Brain microvascular endothelial cell (primary cell): Measurements from ENCODE around the gene FGF18.
"Not testable (repeated sequence)": the region's sequence is repeated elsewhere in the genome, so short reads cannot be mapped to it uniquely, and the experiment has no call there.

Experiments used
- DNase-seq: peaks from one replicate; pipeline ENCODE4 v3.0.0-alpha.2; 2020
- H3K27ac ChIP-seq: fragments of 250-450 bp; sonication (Bioruptor Pico); 2 replicates; pipeline ENCODE4 v1.5.1; 2020; ENCODE audit warnings: mild to moderate bottlenecking, moderate library complexity
- H3K27me3 ChIP-seq: fragments of 250-450 bp; sonication (Bioruptor Pico); replicated peaks from 2 replicates; pipeline ENCODE4 v1.5.1; 2020; ENCODE audit warnings: mild to moderate bottlenecking
- H3K36me3 ChIP-seq: fragments of 250-450 bp; sonication (Bioruptor Pico); replicated peaks from 2 replicates; pipeline ENCODE4 v1.5.1; 2020; ENCODE audit warnings: mild to moderate bottlenecking
- H3K4me3 ChIP-seq: 2 replicates; pipeline ENCODE4 v1.5.1; 2011; ENCODE audit warnings: low read depth, mild to moderate bottlenecking, control low read depth, low read length, moderate library complexity
- CTCF ChIP-seq: IDR thresholded peaks from 2 replicates; pipeline ENCODE4 v1.5.1; 2011; ENCODE audit warnings: low read depth, mild to moderate bottlenecking, moderate library complexity, low read length, control low read depth, inconsistent platforms; ENCODE audit errors: missing control alignments
- in situ Hi-C: cut with HindIII; loops from 2 replicates; pipeline ENCODE4 v1.10.0; 2017; ENCODE audit warnings: low sequenced_read_pairs, low pct_ligation_motif_present

FGF18 gene

GRCh38 chr5:171390883-171391677 is 28.4 kb upstream of the FGF18 start:
- peak overlapping the region; percentile 98 for H3K4me3 ChIP-seq
- no peak for DNase-seq
- TF ChIP-seq CTCF: no peak
- in situ Hi-C loops: no loop called here
- no peak overlapping the region for H3K27ac ChIP-seq
- no peaks in the 10 kb centered on the region for H3K27me3 ChIP-seq
- peaks cover 57% of the 10 kb centered on the region for H3K36me3 ChIP-seq

GRCh38 chr5:171391996-171392577 is 27.4 kb upstream of the FGF18 start:
- H3K4me3 ChIP-seq: no peak overlapping the region
- H3K27me3 ChIP-seq: no peaks in the 10 kb centered on the region
- H3K27ac ChIP-seq: no peak overlapping the region
- no peak for DNase-seq
- peaks cover 67% of the 10 kb centered on the region for H3K36me3 ChIP-seq
- no peak for TF ChIP-seq CTCF
- in situ Hi-C loops: no loop called here

- no peak for DNase-seq
- TF ChIP-seq CTCF: no peak
- H3K4me3 ChIP-seq: no peak overlapping the region
- H3K27me3 ChIP-seq: no peaks in the 10 kb centered on the region
- H3K27ac ChIP-seq: no peak overlapping the region
- in situ Hi-C loops: no loop called here
- H3K36me3 ChIP-seq: peaks cover 73% of the 10 kb centered on the region
These were observed 26.8 kb upstream of the FGF18 start for GRCh38 chr5:171392585-171393159.

GRCh38 chr5:171395042-171395441 is 24.4 kb upstream of the FGF18 start:
- no peak for DNase-seq
- Histone ChIP-seq H3K4me3 (no peak overlapping the region), H3K27ac (no peak overlapping the region), H3K36me3 (peaks cover 91% of the 10 kb centered on the region), H3K27me3 (no peaks in the 10 kb centered on the region)
- in situ Hi-C loops: no loop called here
- TF ChIP-seq CTCF: no peak

GRCh38 chr5:171396583-171396982 is 22.9 kb upstream of the FGF18 start:
- H3K4me3 ChIP-seq, in situ Hi-C loops, H3K27me3 ChIP-seq, H3K27ac ChIP-seq, DNase-seq: not testable (repeated sequence)
- H3K36me3 ChIP-seq: peaks cover 92% of the 10 kb centered on the region

GRCh38 chr5:171397190-171397589 is 22.3 kb upstream of the FGF18 start:
- H3K4me3 ChIP-seq: no peak overlapping the region
- no peak for TF ChIP-seq CTCF
- no peaks in the 10 kb centered on the region for H3K27me3 ChIP-seq
- no peak for DNase-seq
- H3K27ac ChIP-seq: no peak overlapping the region
- in situ Hi-C loops: no loop called here
- H3K36me3 ChIP-seq: peaks cover 88% of the 10 kb centered on the region
